MM.1S (cell line): ENCODE results near the gene PTPRJ.

Experiments
- CTCF ChIP-seq: fragments of 300-600 bp; sonication (generic); IDR thresholded peaks from 2 replicates; pipeline ENCODE4 v1.5.1; 2016; ENCODE audit warnings: antibody characterized with exemption, low read length, mixed read lengths
- EZH2 ChIP-seq: fragments of 300-600 bp; sonication (generic); optimal IDR thresholded peaks from 2 replicates; pipeline ENCODE3; 2017; ENCODE audit warnings: low read depth, mild to moderate bottlenecking, antibody characterized with exemption, low read length, mixed read lengths

GRCh38 chr11:48025293-48025983 lies 45.1 kb downstream of the PTPRJ start:
- TF ChIP-seq CTCF: no peak
- no peak for TF ChIP-seq EZH2
